Vagina (tissue), 2 donors: ENCODE data around the gene PIEZO2.

Experiments used
- CTCF ChIP-seq, 3 experiments: fragments of 450-650 bp in 2 of 3; fragments of 200-600 bp in 1 of 3; sonication (generic) in 1 of 3; IDR thresholded peaks; one replicate each; pipeline ENCODE4 v1.5.1; 2017 to 2019; ENCODE audit warnings: antibody characterized with exemption in 3 of 3, mild to moderate bottlenecking in 2 of 3, moderate library complexity in 2 of 3
- POLR2AphosphoS5 ChIP-seq, 2 donors: sonication (generic); formaldehyde crosslinking; IDR thresholded peaks; one replicate each; pipeline ENCODE4 v1.9.0; 2017; ENCODE audit warnings: antibody characterized with exemption in 2 of 2, mild to moderate bottlenecking in 2 of 2, low read depth in 1 of 2; ENCODE audit not compliant: insufficient read depth in 1 of 2

GRCh38 chr18:10979411-10979810 is 170.0 kb downstream of the PIEZO2 start:
- TF ChIP-seq CTCF (IDR thresholded peaks at IDR 0.05) (no peak), POLR2AphosphoS5 (IDR thresholded peaks at IDR 0.05; ENCODE audit: insufficient read depth in 1 of 2, low read depth in 1 of 2) (no peak)
